GM12892 (cell line): ENCODE measurements around the gene IRAK2.

ENCODE experiments used
- POLR2A ChIP-seq: IDR thresholded peaks from 2 replicates; pipeline ENCODE4 v1.6.1; 2011; ENCODE audit warnings: low read depth, low read length, control low read depth
- POLR2AphosphoS5 ChIP-seq: IDR thresholded peaks from 2 replicates; pipeline ENCODE4 v1.6.1; 2011; ENCODE audit warnings: low read depth, low read length, control low read depth
- TAF1 ChIP-seq: IDR thresholded peaks from 2 replicates; pipeline ENCODE4 v1.6.1; 2011; ENCODE audit warnings: low read depth, mild to moderate bottlenecking, control low read depth, low read length, borderline replicate concordance

- TF ChIP-seq POLR2AphosphoS5: peak; percentile 36; the same call in 1 of the 2 replicates
- TF ChIP-seq POLR2A: peak; percentile 46; the same call in 1 of the 2 replicates
- TF ChIP-seq TAF1: no peak
Measured at GRCh38 chr3:10164546-10165393, at the start of gene IRAK2.
